ENCODE results near the gene FLVCR2. TPM values are rescaled to one million over a fixed set of nuclear protein-coding genes. Genes with fewer than 3 reads are reported as not detected.

Gene FLVCR2
- total RNA-seq, 1 donor from 2014 or later: 3.1 TPM

DNA sequence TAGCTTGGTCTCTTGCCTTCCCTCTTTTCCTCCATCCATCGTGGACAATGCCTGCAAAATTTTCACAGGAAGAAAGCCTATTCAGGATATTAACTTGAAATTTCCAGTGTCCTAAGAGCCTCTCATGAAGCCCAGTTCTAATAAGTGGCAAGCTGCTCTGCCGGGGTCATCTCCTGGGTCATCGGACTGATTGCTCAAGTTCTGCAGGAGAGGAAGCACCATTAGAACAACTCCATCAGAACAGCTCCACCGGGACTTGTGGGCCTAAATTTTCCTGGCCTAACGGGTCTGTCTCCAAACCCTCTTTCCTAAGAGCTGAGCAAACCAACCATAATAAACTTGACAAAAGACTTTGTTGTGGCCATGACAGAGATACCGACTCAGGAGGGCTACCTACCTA, 68.3 kb downstream of the FLVCR2 start:
- peaks cover 10% of the 10 kb centered on the region for H3K36me3 Mint-ChIP-seq (ENCODE audit: low read depth, unreplicated experiment)
- Histone ChIP-seq H3K4me1 (ENCODE audit: insufficient read depth, low read length) (peaks cover 37% of the 10 kb centered on the region), H3K36me3 (ENCODE audit: insufficient read depth, low read length) (peaks cover 24% of the 10 kb centered on the region), H3K9ac (ENCODE audit: low read length) (peak overlapping the region; percentile 55), H3K9me3 (ENCODE audit: insufficient read depth, low read depth, low read length) (no peaks in the 10 kb centered on the region), H3K4me2 (ENCODE audit: low read length) (peak overlapping the region; percentile 81), H4K20me1 (ENCODE audit: insufficient read depth, low read length) (no peaks in the 10 kb centered on the region), H3K79me2 (ENCODE audit: insufficient read depth, low read length) (no peaks in the 10 kb centered on the region), H3K27ac (ENCODE audit: low read depth, low read length) (peak overlapping the region; percentile 71), H3K4me3 (ENCODE audit: insufficient read depth, low read depth, low read length) (no peak overlapping the region), H2AFZ (ENCODE audit: low read depth, low read length) (no peak overlapping the region), H3K27me3 (ENCODE audit: insufficient read depth, low read length) (no peaks in the 10 kb centered on the region)
- FAIRE-seq (no peak), DNase-seq (ENCODE audit: low read depth) (no peak)
- no peaks in the 10 kb centered on the region for H3K9me3 Mint-ChIP-seq (ENCODE audit: unreplicated experiment)
- H3K4me3 Mint-ChIP-seq (ENCODE audit: unreplicated experiment): no peak overlapping the region
- H3K4me1 Mint-ChIP-seq (ENCODE audit: low read depth, unreplicated experiment): peaks cover 42% of the 10 kb centered on the region
- no peak for TF ChIP-seq EZH2 (IDR thresholded peaks at IDR 0.05; ENCODE audit: insufficient read depth, low read length)
- TF ChIP-seq, protein P1, sequence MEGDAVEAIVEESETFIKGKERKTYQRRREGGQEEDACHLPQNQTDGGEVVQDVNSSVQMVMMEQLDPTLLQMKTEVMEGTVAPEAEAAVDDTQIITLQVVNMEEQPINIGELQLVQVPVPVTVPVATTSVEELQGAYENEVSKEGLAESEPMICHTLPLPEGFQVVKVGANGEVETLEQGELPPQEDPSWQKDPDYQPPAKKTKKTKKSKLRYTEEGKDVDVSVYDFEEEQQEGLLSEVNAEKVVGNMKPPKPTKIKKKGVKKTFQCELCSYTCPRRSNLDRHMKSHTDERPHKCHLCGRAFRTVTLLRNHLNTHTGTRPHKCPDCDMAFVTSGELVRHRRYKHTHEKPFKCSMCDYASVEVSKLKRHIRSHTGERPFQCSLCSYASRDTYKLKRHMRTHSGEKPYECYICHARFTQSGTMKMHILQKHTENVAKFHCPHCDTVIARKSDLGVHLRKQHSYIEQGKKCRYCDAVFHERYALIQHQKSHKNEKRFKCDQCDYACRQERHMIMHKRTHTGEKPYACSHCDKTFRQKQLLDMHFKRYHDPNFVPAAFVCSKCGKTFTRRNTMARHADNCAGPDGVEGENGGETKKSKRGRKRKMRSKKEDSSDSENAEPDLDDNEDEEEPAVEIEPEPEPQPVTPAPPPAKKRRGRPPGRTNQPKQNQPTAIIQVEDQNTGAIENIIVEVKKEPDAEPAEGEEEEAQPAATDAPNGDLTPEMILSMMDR (IDR thresholded peaks at IDR 0.05; ENCODE audit: insufficient read depth, low read depth, low read length): no peak
- no peaks in the 10 kb centered on the region for H3K27me3 Mint-ChIP-seq (ENCODE audit: low read depth, unreplicated experiment)
- peak overlapping the region; percentile 83 for H3K27ac Mint-ChIP-seq (ENCODE audit: unreplicated experiment)

DNA sequence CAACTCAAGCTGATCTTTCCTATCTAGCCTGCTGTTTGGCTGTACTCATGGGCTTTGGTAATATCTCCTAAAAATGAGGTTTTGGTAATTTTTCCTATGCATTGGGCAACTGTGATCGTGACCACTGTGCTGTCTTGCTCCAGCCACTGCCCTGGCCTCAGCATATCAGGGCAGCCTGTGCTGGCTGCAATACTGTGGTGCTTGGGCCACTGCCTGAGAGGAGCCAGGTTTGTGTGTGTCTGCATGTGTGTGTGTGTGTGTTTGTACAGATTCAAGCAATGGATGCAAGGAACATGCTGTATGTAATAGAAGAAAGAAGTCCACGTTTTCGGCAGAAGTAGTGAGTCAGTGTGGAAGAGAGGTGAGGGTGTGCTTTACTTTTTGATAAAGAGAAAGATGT, 69.2 kb downstream of the FLVCR2 start:
- Histone ChIP-seq H3K4me1 (ENCODE audit: insufficient read depth, low read length) (peaks cover 37% of the 10 kb centered on the region), H3K9me3 (ENCODE audit: insufficient read depth, low read depth, low read length) (no peaks in the 10 kb centered on the region), H3K79me2 (ENCODE audit: insufficient read depth, low read length) (no peaks in the 10 kb centered on the region), H3K4me3 (ENCODE audit: insufficient read depth, low read depth, low read length) (no peak overlapping the region), H3K27me3 (ENCODE audit: insufficient read depth, low read length) (no peaks in the 10 kb centered on the region), H3K9ac (ENCODE audit: low read length) (peak overlapping the region; percentile 68), H3K36me3 (ENCODE audit: insufficient read depth, low read length) (peaks cover 30% of the 10 kb centered on the region), H3K27ac (ENCODE audit: low read depth, low read length) (peak overlapping the region; percentile 90), H4K20me1 (ENCODE audit: insufficient read depth, low read length) (no peaks in the 10 kb centered on the region), H3K4me2 (ENCODE audit: low read length) (peak overlapping the region; percentile 75), H2AFZ (ENCODE audit: low read depth, low read length) (no peak overlapping the region)
- TF ChIP-seq, protein P1 (IDR thresholded peaks at IDR 0.05; ENCODE audit: insufficient read depth, low read depth, low read length): no peak
- no peak for TF ChIP-seq EZH2 (IDR thresholded peaks at IDR 0.05; ENCODE audit: insufficient read depth, low read length)
- H3K9me3 Mint-ChIP-seq (ENCODE audit: unreplicated experiment): no peaks in the 10 kb centered on the region
- FAIRE-seq (no peak), DNase-seq (ENCODE audit: low read depth) (peak; percentile 24)
- peak overlapping the region; percentile 75 for H3K27ac Mint-ChIP-seq (ENCODE audit: unreplicated experiment)
- no peak overlapping the region for H3K4me3 Mint-ChIP-seq (ENCODE audit: unreplicated experiment)
- H3K27me3 Mint-ChIP-seq (ENCODE audit: low read depth, unreplicated experiment): no peaks in the 10 kb centered on the region
- peaks cover 13% of the 10 kb centered on the region for H3K36me3 Mint-ChIP-seq (ENCODE audit: low read depth, unreplicated experiment)
- H3K4me1 Mint-ChIP-seq (ENCODE audit: low read depth, unreplicated experiment): peaks cover 42% of the 10 kb centered on the region

DNA sequence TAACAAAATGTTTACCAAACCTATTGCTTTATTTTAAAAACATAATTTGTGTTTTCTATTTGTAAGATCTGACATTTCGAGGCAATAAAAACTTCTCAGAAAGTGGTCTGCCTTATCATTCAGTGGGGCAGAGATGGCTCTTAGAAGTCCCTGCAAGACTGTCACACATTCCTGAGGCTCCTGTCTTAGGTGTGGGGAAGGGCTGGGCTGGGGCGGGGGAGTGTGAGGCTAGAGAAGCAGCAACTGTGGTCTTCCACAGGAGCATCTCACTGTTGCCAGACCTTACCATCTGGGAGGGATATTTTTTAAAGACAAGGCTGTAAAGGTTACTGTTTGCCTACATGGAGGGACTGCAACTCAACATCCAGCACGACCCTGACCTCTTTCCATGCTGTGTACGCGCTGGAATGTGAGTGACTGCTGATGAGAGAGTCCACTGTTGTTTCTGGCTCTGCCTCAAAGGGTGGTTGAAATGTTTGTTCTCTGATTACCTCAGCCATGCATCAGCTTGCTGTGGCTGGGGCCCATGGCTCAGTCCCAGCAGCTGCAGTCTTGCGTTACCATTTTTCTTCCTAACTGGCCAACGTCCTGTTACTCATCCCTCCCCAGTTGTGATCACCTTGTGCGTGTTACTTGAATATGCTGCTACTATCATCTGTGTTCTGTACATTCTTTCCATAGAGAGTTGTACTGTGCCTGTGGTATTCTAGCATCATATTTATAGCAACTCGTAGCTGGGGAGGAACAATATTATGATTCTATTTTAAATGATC, 69.8 kb downstream of the FLVCR2 start:
- H3K9ac ChIP-seq (ENCODE audit: low read length): peak overlapping the region; percentile 68
- H3K79me2 ChIP-seq (ENCODE audit: insufficient read depth, low read length): no peaks in the 10 kb centered on the region
- Mint-ChIP-seq H3K9me3 (ENCODE audit: unreplicated experiment) (no peaks in the 10 kb centered on the region), H3K4me3 (ENCODE audit: unreplicated experiment) (peak overlapping the region; percentile 17), H3K36me3 (ENCODE audit: low read depth, unreplicated experiment) (peaks cover 13% of the 10 kb centered on the region), H3K27ac (ENCODE audit: unreplicated experiment) (peak overlapping the region; percentile 87), H3K27me3 (ENCODE audit: low read depth, unreplicated experiment) (no peaks in the 10 kb centered on the region), H3K4me1 (ENCODE audit: low read depth, unreplicated experiment) (peaks cover 40% of the 10 kb centered on the region)
- TF ChIP-seq EZH2 (IDR thresholded peaks at IDR 0.05; ENCODE audit: insufficient read depth, low read length): no peak
- TF ChIP-seq, protein P1 (IDR thresholded peaks at IDR 0.05; ENCODE audit: insufficient read depth, low read depth, low read length): no peak
- no peaks in the 10 kb centered on the region for H3K27me3 ChIP-seq (ENCODE audit: insufficient read depth, low read length)
- no peak overlapping the region for H2AFZ ChIP-seq (ENCODE audit: low read depth, low read length)
- DNase-seq (ENCODE audit: low read depth) (peak; percentile 97), FAIRE-seq (peak; percentile 97)
- H3K36me3 ChIP-seq (ENCODE audit: insufficient read depth, low read length): peaks cover 30% of the 10 kb centered on the region
- peak overlapping the region; percentile 90 for H3K27ac ChIP-seq (ENCODE audit: low read depth, low read length)
- peak overlapping the region; percentile 75 for H3K4me2 ChIP-seq (ENCODE audit: low read length)
- H3K9me3 ChIP-seq (ENCODE audit: insufficient read depth, low read depth, low read length): no peaks in the 10 kb centered on the region
- H3K4me1 ChIP-seq (ENCODE audit: insufficient read depth, low read length): peaks cover 37% of the 10 kb centered on the region
- H4K20me1 ChIP-seq (ENCODE audit: insufficient read depth, low read length): no peaks in the 10 kb centered on the region
- H3K4me3 ChIP-seq (ENCODE audit: insufficient read depth, low read depth, low read length): no peak overlapping the region
